Measurements from ENCODE around the gene EIF2S1.

DNA sequence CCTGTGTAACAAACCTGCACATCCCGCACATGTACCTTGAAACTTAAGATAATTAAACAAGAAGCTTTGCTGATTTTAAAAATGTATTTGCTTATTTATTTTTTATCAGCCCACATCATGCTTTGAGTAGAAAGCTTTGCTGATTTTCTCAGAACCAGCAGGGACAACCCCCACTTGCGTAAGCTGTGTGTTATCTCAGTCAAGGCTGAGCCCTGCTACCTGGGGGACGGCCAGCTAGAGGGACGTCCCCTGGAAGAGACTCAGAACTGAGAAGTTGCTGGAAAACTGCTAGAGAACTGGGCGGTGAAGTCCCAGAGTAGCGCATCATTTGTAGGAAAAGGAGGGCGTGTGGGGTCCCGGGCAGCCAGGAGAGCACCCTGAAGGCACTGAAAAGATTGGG is 56.0 kb downstream of the EIF2S1 start:
- TF ChIP-seq POLR2A (IDR thresholded peaks at IDR 0.05): no peak
- TF ChIP-seq, protein P1, sequence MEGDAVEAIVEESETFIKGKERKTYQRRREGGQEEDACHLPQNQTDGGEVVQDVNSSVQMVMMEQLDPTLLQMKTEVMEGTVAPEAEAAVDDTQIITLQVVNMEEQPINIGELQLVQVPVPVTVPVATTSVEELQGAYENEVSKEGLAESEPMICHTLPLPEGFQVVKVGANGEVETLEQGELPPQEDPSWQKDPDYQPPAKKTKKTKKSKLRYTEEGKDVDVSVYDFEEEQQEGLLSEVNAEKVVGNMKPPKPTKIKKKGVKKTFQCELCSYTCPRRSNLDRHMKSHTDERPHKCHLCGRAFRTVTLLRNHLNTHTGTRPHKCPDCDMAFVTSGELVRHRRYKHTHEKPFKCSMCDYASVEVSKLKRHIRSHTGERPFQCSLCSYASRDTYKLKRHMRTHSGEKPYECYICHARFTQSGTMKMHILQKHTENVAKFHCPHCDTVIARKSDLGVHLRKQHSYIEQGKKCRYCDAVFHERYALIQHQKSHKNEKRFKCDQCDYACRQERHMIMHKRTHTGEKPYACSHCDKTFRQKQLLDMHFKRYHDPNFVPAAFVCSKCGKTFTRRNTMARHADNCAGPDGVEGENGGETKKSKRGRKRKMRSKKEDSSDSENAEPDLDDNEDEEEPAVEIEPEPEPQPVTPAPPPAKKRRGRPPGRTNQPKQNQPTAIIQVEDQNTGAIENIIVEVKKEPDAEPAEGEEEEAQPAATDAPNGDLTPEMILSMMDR (IDR thresholded peaks at IDR 0.05): no peak
